GM12872 (cell line): ENCODE results near the gene DEFB125.

Source experiments
- CTCF ChIP-seq: IDR thresholded peaks from 3 replicates; pipeline ENCODE4 v1.5.1; 2011; ENCODE audit warnings: low read depth, mild to moderate bottlenecking, low read length, moderate library complexity; ENCODE audit not compliant: insufficient read depth

DEFB125 gene

GRCh38 chr20:77231-77630 lies 10.2 kb upstream of the DEFB125 start:
- no peak for TF ChIP-seq CTCF

- no peak for TF ChIP-seq CTCF
These were observed 9.1 kb upstream of the DEFB125 start for GRCh38 chr20:78338-78737.

GRCh38 chr20:79565-79964 lies 7.9 kb upstream of the DEFB125 start:
- no peak for TF ChIP-seq CTCF

GRCh38 chr20:90651-91050 lies 3.2 kb downstream of the DEFB125 start:
- no peak for TF ChIP-seq CTCF

- TF ChIP-seq CTCF: no peak
These were observed 6.2 kb downstream of the DEFB125 start for GRCh38 chr20:93641-94040.

GRCh38 chr20:95215-95614 lies 7.7 kb downstream of the DEFB125 start:
- TF ChIP-seq CTCF: no peak

GRCh38 chr20:101975-102374 lies 14.5 kb downstream of the DEFB125 start:
- no peak for TF ChIP-seq CTCF

- no peak for TF ChIP-seq CTCF
These were observed 16.0 kb downstream of the DEFB125 start for GRCh38 chr20:103456-103855.
